Activated naive CD8-positive, alpha-beta T cell treated with anti-CD3 and anti-CD28 coated beads, Interleukin-2, amount 50 U/mL, for 16 hours (primary cell): ENCODE data around the gene OR2J1.
"Not testable (repeated sequence)": the region's sequence is repeated elsewhere in the genome, so short reads cannot be mapped to it uniquely, and the experiment has no call there.

Experiments
- DNase-seq: peaks from one replicate; pipeline ENCODE4 v3.0.0-alpha.2; 2020; ENCODE audit warnings: low read depth, low spot score

OR2J1 gene

DNA sequence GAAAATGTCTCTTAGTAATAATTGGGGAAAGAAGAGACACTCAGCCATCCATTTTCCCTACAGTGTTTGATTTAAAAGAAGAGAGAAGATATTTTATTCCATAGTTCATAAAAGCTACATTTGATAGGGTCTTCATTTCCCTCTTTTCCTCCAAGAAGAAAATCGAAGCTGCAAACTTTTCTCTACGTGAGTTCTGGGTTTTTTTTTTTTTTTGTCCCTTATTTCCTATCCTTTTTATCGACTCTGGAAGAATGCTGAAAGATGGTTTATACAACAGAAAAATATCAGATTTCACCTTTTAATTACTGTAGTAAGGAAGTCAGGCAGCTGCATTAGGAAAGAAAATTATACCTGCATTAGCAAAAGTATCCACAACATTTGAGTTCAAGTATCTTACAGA is at the start of gene OR2J1:
Gene OR2J1 (plus strand): TSS at position 301 of the 400 bp plus-strand sequence. CDS start 1,453 bp downstream, outside the sequence.
- DNase-seq, result no peak

- DNase-seq, result no peak
Observed at GRCh38 chr6:29051680-29052079, 47.6 kb upstream of the OR2J1 start.

- DNase-seq, result no peak
Observed at GRCh38 chr6:29071831-29072723, 27.2 kb upstream of the OR2J1 start.

DNA sequence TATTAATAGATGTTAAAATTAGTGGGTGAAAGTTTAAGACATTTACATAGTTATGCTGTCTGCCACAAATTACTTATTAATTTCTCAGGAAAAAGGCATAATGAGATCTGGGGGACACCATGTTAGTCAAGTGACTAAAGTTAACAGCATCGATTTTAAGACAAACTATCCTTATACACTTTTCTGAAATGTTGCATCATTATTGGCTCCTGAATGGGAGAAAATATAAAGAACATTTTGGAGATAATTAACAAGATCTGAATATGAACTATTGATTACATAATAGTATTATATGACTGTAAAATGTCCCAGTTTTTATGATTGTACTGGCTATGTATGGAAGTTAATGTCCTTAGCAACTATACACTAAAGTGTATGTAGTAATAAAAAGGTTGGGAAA is 20.1 kb upstream of the OR2J1 start:
- no peak for DNase-seq

GRCh38 chr6:29081312-29081711 is 18.0 kb upstream of the OR2J1 start:
- DNase-seq, result no peak

DNA sequence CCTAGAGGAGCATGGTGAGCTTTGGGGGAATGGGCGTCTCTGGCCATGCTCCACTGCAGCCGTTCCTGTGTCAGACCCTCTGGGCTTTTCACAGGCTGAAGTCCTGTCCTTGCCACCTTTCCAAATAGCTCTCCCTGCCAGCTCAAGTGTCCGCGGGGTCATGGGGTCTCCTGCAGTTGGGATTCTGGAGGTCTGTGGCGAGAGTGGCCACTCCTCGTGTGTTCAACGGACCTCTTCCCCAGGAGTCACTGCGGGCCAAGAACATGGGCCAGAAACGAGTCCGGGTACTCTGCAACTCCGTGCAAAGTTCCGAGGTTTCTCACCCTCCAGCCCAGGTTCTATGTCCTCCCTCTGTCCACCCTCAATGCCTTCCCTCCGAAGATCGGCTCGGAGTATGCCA is 16.8 kb upstream of the OR2J1 start:
- no peak for DNase-seq

- DNase-seq, result no peak
Observed at GRCh38 chr6:29087213-29087612, 12.1 kb upstream of the OR2J1 start, which contains the start of gene OR2B3. Gene OR2B3 (minus strand): TSS chr6:29087313. CDS start chr6:29087248, 65 bp downstream.

- DNase-seq, result no peak
Observed at GRCh38 chr6:29092957-29093356, 6.3 kb upstream of the OR2J1 start.

GRCh38 chr6:29097803-29098202 is 1.5 kb upstream of the OR2J1 start:
- DNase-seq, result no peak

DNA sequence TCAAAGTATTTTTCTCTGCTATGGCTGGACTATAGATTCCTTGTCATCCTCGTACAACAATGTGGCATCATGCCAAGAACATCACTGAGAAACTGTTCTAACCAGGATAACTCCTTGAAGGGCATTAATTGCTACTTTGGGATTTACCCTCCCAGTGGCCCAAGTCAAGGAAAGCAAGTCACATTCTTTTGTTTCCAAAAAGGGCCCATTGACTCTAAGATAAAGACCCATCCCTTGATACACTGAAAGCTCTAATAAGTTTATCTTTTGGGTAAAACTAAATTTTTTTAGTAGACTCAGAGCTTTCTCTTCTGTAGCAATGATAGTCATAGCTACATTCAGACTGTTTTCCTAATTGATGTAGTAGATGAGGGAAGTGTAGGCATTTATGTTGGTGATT is 8.5 kb downstream of the OR2J1 start, which contains the start of gene OR2J3:
Gene OR2J3 (plus strand): TSS at position 301 of the 400 bp plus-strand sequence. CDS start 3,833 bp downstream, outside the sequence.
- DNase-seq, result no peak

DNA sequence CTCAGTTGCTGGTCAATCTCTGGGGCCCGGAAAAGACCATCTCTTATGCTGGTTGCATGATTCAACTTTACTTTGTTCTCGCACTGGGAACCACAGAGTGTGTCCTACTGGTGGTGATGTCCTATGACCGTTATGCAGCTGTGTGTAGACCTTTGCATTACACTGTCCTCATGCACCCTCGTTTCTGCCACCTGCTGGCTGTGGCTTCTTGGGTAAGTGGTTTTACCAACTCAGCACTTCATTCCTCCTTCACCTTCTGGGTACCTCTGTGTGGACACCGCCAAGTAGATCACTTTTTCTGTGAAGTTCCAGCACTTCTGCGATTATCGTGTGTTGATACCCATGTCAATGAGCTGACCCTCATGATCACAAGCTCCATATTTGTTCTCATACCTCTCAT is 12.8 kb downstream of the OR2J1 start:
- no peak for DNase-seq

DNA sequence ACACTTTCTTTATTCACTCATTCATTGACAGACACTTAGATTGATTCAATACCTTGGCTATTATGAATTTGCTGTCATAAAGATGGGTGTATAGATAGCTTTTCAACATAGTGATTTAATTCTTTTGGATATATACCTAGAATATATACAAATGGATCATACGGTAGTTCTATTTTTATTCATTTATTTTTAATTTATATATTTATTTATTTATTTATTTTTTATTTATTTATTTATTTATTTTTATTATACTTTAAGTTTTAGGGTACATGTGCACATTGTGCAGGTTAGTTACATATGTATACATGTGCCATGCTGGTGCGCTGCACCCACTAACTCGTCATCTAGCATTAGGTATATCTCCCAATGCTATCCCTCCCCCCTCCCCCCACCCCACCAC is 15.7 kb downstream of the OR2J1 start:
- not testable (repeated sequence) for DNase-seq

GRCh38 chr6:29129326-29130012 is 30.2 kb downstream of the OR2J1 start:
- no peak for DNase-seq

DNA sequence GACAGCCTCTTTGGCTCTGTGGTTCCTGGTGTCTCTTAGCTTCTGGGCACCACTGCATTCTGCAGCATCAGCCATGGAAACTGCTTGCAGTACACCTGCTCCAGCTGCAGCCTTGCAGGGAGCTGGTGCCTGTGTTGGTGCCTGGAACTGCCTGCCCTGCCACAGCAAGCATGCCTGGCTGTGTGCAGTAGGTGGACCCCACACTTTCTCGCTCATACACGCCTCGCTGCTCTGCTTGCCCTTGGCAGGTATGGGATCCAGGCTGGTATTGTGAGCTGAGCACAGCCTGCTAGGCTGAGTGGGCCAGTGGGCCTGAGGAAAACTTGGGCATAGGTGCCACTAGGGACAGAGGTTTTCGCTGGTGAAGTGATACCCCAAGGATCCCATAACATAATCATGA is 31.4 kb downstream of the OR2J1 start:
- no peak for DNase-seq

DNA sequence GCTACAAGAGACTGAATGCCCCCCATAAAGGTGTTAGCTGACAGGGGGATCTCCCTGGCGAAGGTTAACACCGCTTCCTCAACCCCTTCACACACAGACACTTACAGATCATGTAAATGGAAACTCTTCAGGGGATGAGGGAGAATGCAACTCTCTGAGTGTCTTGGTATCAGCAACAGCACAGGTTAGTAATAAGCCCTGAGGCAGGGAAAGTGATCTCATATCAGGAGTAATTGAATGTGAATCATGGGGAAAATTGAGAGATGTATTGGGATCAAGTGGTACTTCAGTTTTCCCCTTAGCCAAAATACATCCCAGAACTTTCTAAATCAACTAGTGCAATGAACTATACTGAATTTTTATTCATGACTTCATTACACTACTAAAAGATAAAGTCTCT is 32.4 kb downstream of the OR2J1 start:
- DNase-seq, result no peak

DNA sequence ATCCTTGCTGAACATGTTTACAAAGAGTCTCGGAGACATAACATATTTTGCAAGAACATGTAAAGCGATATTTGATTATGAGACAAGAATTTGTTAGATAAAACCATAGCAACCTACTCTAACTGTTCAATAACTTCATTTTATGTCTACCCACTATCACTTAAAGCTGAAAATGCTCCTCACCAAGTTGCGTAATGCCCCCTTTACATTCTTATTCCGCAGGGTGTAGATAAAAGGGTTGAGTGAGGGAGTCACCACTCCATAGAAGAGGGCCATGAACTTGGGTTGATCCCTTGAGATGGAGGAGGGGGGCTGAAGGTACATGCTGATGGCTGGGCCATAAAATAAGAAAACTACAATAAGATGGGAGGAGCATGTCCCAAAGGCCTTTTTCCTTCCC is 38.4 kb downstream of the OR2J1 start:
- no peak for DNase-seq

DNA sequence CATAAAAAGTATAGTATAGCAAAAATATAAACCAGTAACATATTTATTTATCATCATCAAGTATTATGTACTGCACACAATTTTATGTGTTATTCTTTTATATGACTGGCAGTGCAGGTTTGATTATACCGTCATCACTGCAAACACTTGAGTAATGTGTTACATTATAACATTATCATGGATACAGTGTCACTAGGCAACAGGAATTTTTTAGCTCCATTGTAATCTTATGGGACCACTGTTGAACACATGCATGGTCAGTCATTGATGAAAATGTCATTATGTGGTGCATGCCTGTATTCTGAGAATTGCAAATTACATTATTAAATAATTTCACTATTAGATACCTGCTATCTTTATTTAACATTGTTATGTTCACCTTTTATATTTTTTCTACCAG is 42.3 kb downstream of the OR2J1 start:
- DNase-seq, result no peak

DNA sequence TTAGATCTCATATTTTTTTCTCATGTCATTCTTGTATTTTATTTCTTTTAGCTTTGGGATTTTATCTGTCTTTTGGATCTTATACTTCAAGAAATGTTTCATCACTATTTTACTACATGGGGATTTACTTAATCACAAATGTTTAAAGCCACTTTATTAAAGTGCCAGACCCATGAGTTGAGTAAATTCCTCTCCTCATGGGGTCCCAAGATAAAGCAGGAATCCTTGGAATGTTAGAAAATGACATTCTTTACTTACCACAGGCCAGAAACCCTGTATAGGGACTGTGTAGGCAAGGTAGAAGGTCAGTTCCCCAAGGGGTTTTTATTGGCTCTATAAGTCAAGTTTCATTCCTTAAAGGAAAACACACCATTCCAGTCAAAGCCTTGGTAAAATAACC is 43.0 kb downstream of the OR2J1 start:
- DNase-seq, result no peak

- no peak for DNase-seq
Observed at GRCh38 chr6:29146179-29146578, 46.9 kb downstream of the OR2J1 start.

GRCh38 chr6:29147074-29147473 is 47.8 kb downstream of the OR2J1 start:
- no peak for DNase-seq

- DNase-seq, result not testable (repeated sequence)
Observed at GRCh38 chr6:29149444-29149843, 50.2 kb downstream of the OR2J1 start.
